GM23338 (cell line): Measurements from ENCODE around the gene MAP4K3. TPM values are rescaled to one million over a fixed set of nuclear protein-coding genes. Genes with fewer than 3 reads are reported as not detected.
A peak's percentile ranks its signal among the peaks of the same experiment; 100 is the strongest.

Experiments used
- ATAC-seq: fragments of 200-7000 bp; cut with Tn5 transposase; 3 replicates; pipeline ENCODE4 v1.9.1; 2020
- DNase-seq: peaks from one replicate; pipeline ENCODE4 v3.0.0-alpha.2; 2015; ENCODE audit warnings: low spot score
- H2AFZ ChIP-seq: fragments of 200-600 bp; sonication (generic); 2 replicates; pipeline ENCODE4 v1.8.0; 2016; ENCODE audit warnings: antibody characterized with exemption, mild to moderate bottlenecking, moderate library complexity
- H3F3A ChIP-seq: fragments of 200-600 bp; sonication (generic); replicated peaks from 2 replicates; pipeline ENCODE4 v1.8.0; 2017; ENCODE audit warnings: antibody characterized with exemption, mixed run types, low read depth
- H3K27ac ChIP-seq: fragments of 200-600 bp; sonication (generic); 2 replicates; pipeline ENCODE4 v1.6.1; 2016; ENCODE audit warnings: low read depth
- H3K27me3 ChIP-seq: fragments of 200-600 bp; sonication (generic); 2 replicates; pipeline ENCODE4 v1.8.0; 2016; ENCODE audit warnings: mild to moderate bottlenecking, mixed run types, moderate library complexity; ENCODE audit not compliant: insufficient read depth
- H3K36me3 ChIP-seq: fragments of 200-600 bp; sonication (generic); 2 replicates; pipeline ENCODE4 v1.8.0; 2016; ENCODE audit warnings: mild to moderate bottlenecking; ENCODE audit not compliant: insufficient read depth
- H3K4me1 ChIP-seq: fragments of 200-600 bp; sonication (generic); 2 replicates; pipeline ENCODE4 v1.8.0; 2016; ENCODE audit warnings: mild to moderate bottlenecking, moderate library complexity; ENCODE audit not compliant: insufficient read depth
- H3K4me2 ChIP-seq: fragments of 200-600 bp; sonication (generic); 2 replicates; pipeline ENCODE4 v1.7.1; 2017; ENCODE audit warnings: mixed run types
- H3K4me3 ChIP-seq: fragments of 200-600 bp; sonication (generic); 2 replicates; pipeline ENCODE4 v1.6.1; 2016; ENCODE audit warnings: mixed run types
- H3K79me2 ChIP-seq: fragments of 200-600 bp; sonication (generic); replicated peaks from 2 replicates; pipeline ENCODE4 v1.8.0; 2017; ENCODE audit warnings: mild to moderate bottlenecking; ENCODE audit not compliant: insufficient read depth
- H3K9me2 ChIP-seq: fragments of 200-600 bp; sonication (generic); 2 replicates; pipeline ENCODE4 v1.8.0; 2017; ENCODE audit not compliant: insufficient read depth
- H4K20me1 ChIP-seq: fragments of 200-600 bp; sonication (generic); replicated peaks from 2 replicates; pipeline ENCODE4 v1.8.0; 2017; ENCODE audit warnings: mild to moderate bottlenecking; ENCODE audit not compliant: insufficient read depth
- H3K27ac Mint-ChIP-seq: 2 replicates; pipeline ENCODE4 v1.8.0; 2020; ENCODE audit warnings: inconsistent platforms, mild to moderate bottlenecking, moderate library complexity, mixed read lengths
- H3K27me3 Mint-ChIP-seq: 3 replicates; pipeline ENCODE4 v1.8.0; 2022; ENCODE audit warnings: low read depth, mild to moderate bottlenecking, moderate library complexity, mixed read lengths, inconsistent platforms; ENCODE audit not compliant: insufficient read depth, poor library complexity
- H3K36me3 Mint-ChIP-seq: 3 replicates; pipeline ENCODE4 v1.8.0; 2021; ENCODE audit warnings: low read depth, mild to moderate bottlenecking, inconsistent platforms, moderate library complexity, mixed read lengths
- H3K4me1 Mint-ChIP-seq: 3 replicates; pipeline ENCODE4 v1.8.0; 2020; ENCODE audit warnings: mild to moderate bottlenecking, inconsistent platforms, mixed read lengths
- H3K4me3 Mint-ChIP-seq: 3 replicates; pipeline ENCODE4 v1.8.0; 2021; ENCODE audit warnings: moderate library complexity, mild to moderate bottlenecking, inconsistent platforms, mixed read lengths
- H3K9me3 Mint-ChIP-seq: 3 replicates; pipeline ENCODE4 v1.8.0; 2020; ENCODE audit warnings: moderate library complexity, mild to moderate bottlenecking, inconsistent platforms, mixed read lengths
- CREB1 ChIP-seq: fragments of 250-450 bp; sonication (Bioruptor Pico); IDR thresholded peaks from 2 replicates; pipeline ENCODE4 v1.5.0; 2020; ENCODE audit warnings: low read depth, mild to moderate bottlenecking, moderate library complexity
- ETS1 ChIP-seq: IDR thresholded peaks from 2 replicates; pipeline ENCODE4 v1.6.1; 2016; ENCODE audit warnings: antibody characterized with exemption
- EZH2 ChIP-seq: fragments of 200-600 bp; sonication (generic); IDR thresholded peaks from one replicate; pipeline ENCODE4 v1.8.0; 2017; ENCODE audit warnings: antibody characterized with exemption, mild to moderate bottlenecking, low read depth; ENCODE audit not compliant: unreplicated experiment
- EZH2phosphoT487 ChIP-seq: fragments of 200-600 bp; sonication (generic); IDR thresholded peaks from one replicate; pipeline ENCODE4 v1.8.1; 2018; ENCODE audit warnings: antibody characterized with exemption; ENCODE audit not compliant: unreplicated experiment
- JUNB ChIP-seq: IDR thresholded peaks from one replicate; pipeline ENCODE4 v1.6.1; 2016; ENCODE audit warnings: antibody characterized with exemption; ENCODE audit not compliant: unreplicated experiment
- NANOG ChIP-seq: IDR thresholded peaks from 2 replicates; pipeline ENCODE4 v1.6.1; 2016; ENCODE audit warnings: antibody characterized with exemption, borderline replicate concordance
- POLR2AphosphoS5 ChIP-seq: IDR thresholded peaks from 2 replicates; pipeline ENCODE4 v1.6.1; 2016; ENCODE audit warnings: antibody characterized with exemption, low read depth
- STAT1 ChIP-seq: IDR thresholded peaks from one replicate; pipeline ENCODE4 v1.6.1; 2016; ENCODE audit warnings: antibody characterized with exemption; ENCODE audit not compliant: unreplicated experiment
- ZNF114 ChIP-seq: fragments of 250-450 bp; sonication (Bioruptor Pico); IDR thresholded peaks from 2 replicates; pipeline ENCODE4 v1.5.0; 2020; ENCODE audit warnings: mild to moderate bottlenecking, moderate library complexity
- ZNF331 ChIP-seq: fragments of 250-450 bp; sonication (Bioruptor Pico); IDR thresholded peaks from 2 replicates; pipeline ENCODE4 v1.5.0; 2020; ENCODE audit warnings: low read depth, mild to moderate bottlenecking, moderate library complexity
- ZNF462 ChIP-seq: fragments of 250-450 bp; sonication (Bioruptor Pico); IDR thresholded peaks from 2 replicates; pipeline ENCODE4 v1.5.0; 2020; ENCODE audit warnings: mild to moderate bottlenecking, moderate library complexity
- polyA plus RNA-seq: library from polyadenylated mRNA; unstranded; fragments of >200 nt; fragmentation: Nextera tagmentation; extraction: Ambion mirVana; gene quantifications from 2 replicates; pipeline ENCODE4 v1.2.1, GENCODE V29; 2016
- total RNA-seq: library from RNA; depleted of rRNA; stranded (reverse); fragments of >200 nt; shearing (Covaris generic); gene quantifications from 2 replicates; pipeline ENCODE4 v1.2.3, GENCODE V29; 2014
- TF ChIP-seq, protein P1 (sequence below), 2 experiments: fragments of 200-600 bp in 1 of 2; sonication (generic) in 1 of 2; conservative IDR thresholded peaks; 2 replicates each; pipeline versions ENCODE4 v1.5.1 to v1.6.1; 2016 to 2017; ENCODE audit warnings: antibody characterized with exemption in 2 of 2, low read depth in 2 of 2, mild to moderate bottlenecking in 2 of 2, moderate library complexity in 1 of 2
- TF ChIP-seq, protein P2 (sequence below): IDR thresholded peaks from one replicate; pipeline ENCODE4 v1.6.1; 2018; ENCODE audit warnings: antibody characterized with exemption; ENCODE audit not compliant: unreplicated experiment

MAP4K3 gene
- total and polyA plus RNA-seq, 2 experiments from 2014 or later: 33.0 to 90.7 TPM

DNA sequence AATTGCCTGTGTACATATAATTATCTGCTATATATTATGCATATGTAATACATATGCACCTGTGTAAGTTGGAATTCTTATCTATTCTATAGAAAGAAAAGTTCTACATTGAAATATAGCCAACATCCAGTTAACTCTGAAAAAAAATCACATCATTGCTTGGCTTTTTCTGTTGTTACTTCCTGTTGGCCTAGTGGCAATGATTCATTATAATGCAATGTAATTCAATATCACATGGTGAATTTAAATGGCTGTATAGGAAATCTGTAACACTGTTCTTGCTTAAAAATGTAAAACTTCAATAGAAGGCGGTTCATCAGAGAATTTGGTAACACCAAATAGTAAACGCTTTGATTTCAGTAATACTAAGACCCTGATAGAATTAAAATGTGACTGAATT is 44.5 kb upstream of the MAP4K3 start:
- Histone ChIP-seq H3K27ac (no peak overlapping the region), H2AFZ (no peak overlapping the region), H3K79me2 (no peaks in the 10 kb centered on the region), H3K4me3 (no peak overlapping the region), H3F3A (peaks cover 14% of the 10 kb centered on the region), H3K4me2 (peak overlapping the region; percentile 18; the same call in 1 of the 2 replicates), H3K4me1 (peaks cover 76% of the 10 kb centered on the region), H3K9me2 (no peaks in the 10 kb centered on the region; the same call in 1 of the 2 replicates), H4K20me1 (no peaks in the 10 kb centered on the region), H3K27me3 (no peaks in the 10 kb centered on the region), H3K36me3 (no peaks in the 10 kb centered on the region)
- Mint-ChIP-seq H3K4me1 (peaks cover 62% of the 10 kb centered on the region), H3K27me3 (peaks cover 5% of the 10 kb centered on the region), H3K9me3 (no peaks in the 10 kb centered on the region), H3K4me3 (no peak overlapping the region), H3K27ac (no peak overlapping the region), H3K36me3 (peaks cover 14% of the 10 kb centered on the region)
- no peak for DNase-seq
- ATAC-seq: no peak
- TF ChIP-seq JUNB: no peak
- TF ChIP-seq, protein P1, sequence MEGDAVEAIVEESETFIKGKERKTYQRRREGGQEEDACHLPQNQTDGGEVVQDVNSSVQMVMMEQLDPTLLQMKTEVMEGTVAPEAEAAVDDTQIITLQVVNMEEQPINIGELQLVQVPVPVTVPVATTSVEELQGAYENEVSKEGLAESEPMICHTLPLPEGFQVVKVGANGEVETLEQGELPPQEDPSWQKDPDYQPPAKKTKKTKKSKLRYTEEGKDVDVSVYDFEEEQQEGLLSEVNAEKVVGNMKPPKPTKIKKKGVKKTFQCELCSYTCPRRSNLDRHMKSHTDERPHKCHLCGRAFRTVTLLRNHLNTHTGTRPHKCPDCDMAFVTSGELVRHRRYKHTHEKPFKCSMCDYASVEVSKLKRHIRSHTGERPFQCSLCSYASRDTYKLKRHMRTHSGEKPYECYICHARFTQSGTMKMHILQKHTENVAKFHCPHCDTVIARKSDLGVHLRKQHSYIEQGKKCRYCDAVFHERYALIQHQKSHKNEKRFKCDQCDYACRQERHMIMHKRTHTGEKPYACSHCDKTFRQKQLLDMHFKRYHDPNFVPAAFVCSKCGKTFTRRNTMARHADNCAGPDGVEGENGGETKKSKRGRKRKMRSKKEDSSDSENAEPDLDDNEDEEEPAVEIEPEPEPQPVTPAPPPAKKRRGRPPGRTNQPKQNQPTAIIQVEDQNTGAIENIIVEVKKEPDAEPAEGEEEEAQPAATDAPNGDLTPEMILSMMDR (conservative IDR thresholded peaks at IDR 0.05; ENCODE audit: low read depth in 2 of 2): no peak
- TF ChIP-seq ZNF462: no peak
- TF ChIP-seq EZH2phosphoT487: no peak
- no peak for TF ChIP-seq POLR2AphosphoS5
- no peak for TF ChIP-seq STAT1
- TF ChIP-seq ETS1: no peak
- TF ChIP-seq EZH2: no peak
- no peak for TF ChIP-seq ZNF114 (CRISPR knock-in tag)
- no peak for TF ChIP-seq CREB1 (CRISPR knock-in tag)
- no peak for TF ChIP-seq NANOG
- TF ChIP-seq, protein P2, sequence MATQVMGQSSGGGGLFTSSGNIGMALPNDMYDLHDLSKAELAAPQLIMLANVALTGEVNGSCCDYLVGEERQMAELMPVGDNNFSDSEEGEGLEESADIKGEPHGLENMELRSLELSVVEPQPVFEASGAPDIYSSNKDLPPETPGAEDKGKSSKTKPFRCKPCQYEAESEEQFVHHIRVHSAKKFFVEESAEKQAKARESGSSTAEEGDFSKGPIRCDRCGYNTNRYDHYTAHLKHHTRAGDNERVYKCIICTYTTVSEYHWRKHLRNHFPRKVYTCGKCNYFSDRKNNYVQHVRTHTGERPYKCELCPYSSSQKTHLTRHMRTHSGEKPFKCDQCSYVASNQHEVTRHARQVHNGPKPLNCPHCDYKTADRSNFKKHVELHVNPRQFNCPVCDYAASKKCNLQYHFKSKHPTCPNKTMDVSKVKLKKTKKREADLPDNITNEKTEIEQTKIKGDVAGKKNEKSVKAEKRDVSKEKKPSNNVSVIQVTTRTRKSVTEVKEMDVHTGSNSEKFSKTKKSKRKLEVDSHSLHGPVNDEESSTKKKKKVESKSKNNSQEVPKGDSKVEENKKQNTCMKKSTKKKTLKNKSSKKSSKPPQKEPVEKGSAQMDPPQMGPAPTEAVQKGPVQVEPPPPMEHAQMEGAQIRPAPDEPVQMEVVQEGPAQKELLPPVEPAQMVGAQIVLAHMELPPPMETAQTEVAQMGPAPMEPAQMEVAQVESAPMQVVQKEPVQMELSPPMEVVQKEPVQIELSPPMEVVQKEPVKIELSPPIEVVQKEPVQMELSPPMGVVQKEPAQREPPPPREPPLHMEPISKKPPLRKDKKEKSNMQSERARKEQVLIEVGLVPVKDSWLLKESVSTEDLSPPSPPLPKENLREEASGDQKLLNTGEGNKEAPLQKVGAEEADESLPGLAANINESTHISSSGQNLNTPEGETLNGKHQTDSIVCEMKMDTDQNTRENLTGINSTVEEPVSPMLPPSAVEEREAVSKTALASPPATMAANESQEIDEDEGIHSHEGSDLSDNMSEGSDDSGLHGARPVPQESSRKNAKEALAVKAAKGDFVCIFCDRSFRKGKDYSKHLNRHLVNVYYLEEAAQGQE: no peak
- no peak for TF ChIP-seq ZNF331 (CRISPR knock-in tag)
